Hepatocyte (in vitro differentiated cells): ENCODE results near the gene TPSAB1. TPM values are rescaled to one million over a fixed set of nuclear protein-coding genes. Genes with fewer than 3 reads are reported as not detected.

ENCODE experiments used
- DNase-seq: peaks from one replicate; pipeline ENCODE4 v3.0.0-alpha.2; 2016; ENCODE audit warnings: low spot score
- H2AFZ ChIP-seq: fragments of 200-600 bp; sonication (generic); 2 replicates; pipeline ENCODE4 v1.6.0; 2016; ENCODE audit warnings: antibody characterized with exemption, mild to moderate bottlenecking
- H3K27ac ChIP-seq: fragments of 200-600 bp; sonication (generic); 2 replicates; pipeline ENCODE4 v1.5.1; 2016; ENCODE audit warnings: mild to moderate bottlenecking
- H3K27me3 ChIP-seq: fragments of 200-600 bp; sonication (generic); 2 replicates; pipeline ENCODE4 v1.6.1; 2016
- H3K36me3 ChIP-seq: fragments of 200-600 bp; sonication (generic); replicated peaks from 2 replicates; pipeline ENCODE4 v1.5.1; 2016; ENCODE audit warnings: low read depth; ENCODE audit not compliant: insufficient read depth
- H3K4me1 ChIP-seq: fragments of 200-600 bp; sonication (generic); 2 replicates; pipeline ENCODE4 v1.5.1; 2016; ENCODE audit warnings: mild to moderate bottlenecking, moderate library complexity; ENCODE audit not compliant: insufficient read depth
- H3K4me2 ChIP-seq: fragments of 200-600 bp; sonication (generic); 2 replicates; pipeline ENCODE4 v1.6.0; 2016
- H3K4me3 ChIP-seq: fragments of 200-600 bp; sonication (generic); 2 replicates; pipeline ENCODE4 v1.5.1; 2016; ENCODE audit warnings: mild to moderate bottlenecking
- H3K79me2 ChIP-seq: fragments of 200-600 bp; sonication (generic); 2 replicates; pipeline ENCODE4 v1.6.0; 2017; ENCODE audit warnings: mild to moderate bottlenecking
- H3K9me2 ChIP-seq: fragments of 200-600 bp; sonication (generic); replicated peaks from 2 replicates; pipeline ENCODE4 v1.6.0; 2017; ENCODE audit warnings: mild to moderate bottlenecking; ENCODE audit not compliant: insufficient read depth
- H3K9me3 ChIP-seq: fragments of 200-600 bp; sonication (generic); 2 replicates; pipeline ENCODE4 v1.5.1; 2016; ENCODE audit warnings: low read depth, mild to moderate bottlenecking
- H4K20me1 ChIP-seq: fragments of 200-600 bp; sonication (generic); 2 replicates; pipeline ENCODE4 v1.6.0; 2016; ENCODE audit warnings: mild to moderate bottlenecking; ENCODE audit not compliant: insufficient read depth, poor library complexity, severe bottlenecking
- EZH2 ChIP-seq: fragments of 200-600 bp; sonication (generic); IDR thresholded peaks from 2 replicates; pipeline ENCODE4 v1.6.1; 2016; ENCODE audit warnings: antibody characterized with exemption, mild to moderate bottlenecking, borderline replicate concordance
- EZH2phosphoT487 ChIP-seq: fragments of 200-600 bp; sonication (generic); IDR thresholded peaks from one replicate; pipeline ENCODE4 v1.6.1; 2018; ENCODE audit warnings: antibody characterized with exemption, mild to moderate bottlenecking, low read depth, moderate library complexity; ENCODE audit not compliant: unreplicated experiment, severe bottlenecking
- WGBS: methylation state at CpG from one replicate; pipeline ENCODE4 v1.1.6; 2016; ENCODE audit warnings: low lambda C conversion rate; ENCODE audit errors: missing lambda C conversion rate; 5-methylcytosine and 5-hydroxymethylcytosine counted together
- polyA plus RNA-seq: library from polyadenylated mRNA; unstranded; fragments of >200 nt; fragmentation: Nextera tagmentation; extraction: Ambion mirVana; gene quantifications from 2 replicates; pipeline ENCODE4 v1.2.1, GENCODE V29; 2016
- total RNA-seq: library from RNA; depleted of rRNA; stranded (reverse); fragments of >200 nt; gene quantifications from 2 replicates; pipeline ENCODE4 v1.2.3, GENCODE V29; 2014
- TF ChIP-seq, protein P1 (sequence below): fragments of 200-600 bp; sonication (generic); IDR thresholded peaks from 2 replicates; pipeline ENCODE4 v1.5.1; 2016; ENCODE audit warnings: antibody characterized with exemption, mild to moderate bottlenecking; ENCODE audit not compliant: poor library complexity

TPSAB1 gene
- total and polyA plus RNA-seq, 2 experiments from 2014 or later = not detected

DNA sequence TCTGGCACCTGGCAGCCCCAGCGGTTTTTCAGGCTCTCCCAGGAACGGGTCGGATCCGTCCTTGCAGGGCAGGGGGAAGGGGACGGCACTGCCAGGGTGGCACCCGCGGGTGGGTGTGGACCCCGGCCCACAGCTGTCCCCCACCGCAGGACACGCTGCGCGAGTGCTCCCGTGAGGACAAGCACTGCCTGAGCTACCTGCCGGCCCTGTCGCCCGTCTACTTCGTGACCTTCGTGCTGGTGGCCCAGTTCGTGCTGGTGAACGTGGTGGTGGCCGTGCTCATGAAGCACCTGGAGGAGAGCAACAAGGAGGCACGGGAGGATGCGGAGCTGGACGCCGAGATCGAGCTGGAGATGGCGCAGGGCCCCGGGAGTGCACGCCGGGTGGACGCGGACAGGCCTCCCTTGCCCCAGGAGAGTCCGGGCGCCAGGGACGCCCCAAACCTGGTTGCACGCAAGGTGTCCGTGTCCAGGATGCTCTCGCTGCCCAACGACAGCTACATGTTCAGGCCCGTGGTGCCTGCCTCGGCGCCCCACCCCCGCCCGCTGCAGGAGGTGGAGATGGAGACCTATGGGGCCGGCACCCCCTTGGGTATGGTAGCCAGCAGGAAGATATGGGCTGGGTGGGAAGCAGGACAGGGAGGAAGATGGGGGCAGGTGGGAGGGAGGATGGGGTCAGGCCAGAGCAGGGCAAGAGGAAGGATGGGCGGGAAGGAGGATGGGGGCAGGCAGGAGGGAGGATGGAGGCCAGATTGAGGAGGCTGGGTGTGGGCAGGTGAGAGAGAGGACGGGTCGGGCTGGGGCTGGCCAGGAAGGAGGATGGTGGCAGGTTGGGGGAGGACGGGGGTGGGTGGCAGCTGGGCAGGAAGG lies 22.2 kb upstream of the TPSAB1 start:
- no peaks in the 10 kb centered on the region for H3K79me2 ChIP-seq
- no peaks in the 10 kb centered on the region for H3K9me3 ChIP-seq
- no peak overlapping the region for H2AFZ ChIP-seq
- no peak overlapping the region for H3K4me2 ChIP-seq
- TF ChIP-seq, protein P1, sequence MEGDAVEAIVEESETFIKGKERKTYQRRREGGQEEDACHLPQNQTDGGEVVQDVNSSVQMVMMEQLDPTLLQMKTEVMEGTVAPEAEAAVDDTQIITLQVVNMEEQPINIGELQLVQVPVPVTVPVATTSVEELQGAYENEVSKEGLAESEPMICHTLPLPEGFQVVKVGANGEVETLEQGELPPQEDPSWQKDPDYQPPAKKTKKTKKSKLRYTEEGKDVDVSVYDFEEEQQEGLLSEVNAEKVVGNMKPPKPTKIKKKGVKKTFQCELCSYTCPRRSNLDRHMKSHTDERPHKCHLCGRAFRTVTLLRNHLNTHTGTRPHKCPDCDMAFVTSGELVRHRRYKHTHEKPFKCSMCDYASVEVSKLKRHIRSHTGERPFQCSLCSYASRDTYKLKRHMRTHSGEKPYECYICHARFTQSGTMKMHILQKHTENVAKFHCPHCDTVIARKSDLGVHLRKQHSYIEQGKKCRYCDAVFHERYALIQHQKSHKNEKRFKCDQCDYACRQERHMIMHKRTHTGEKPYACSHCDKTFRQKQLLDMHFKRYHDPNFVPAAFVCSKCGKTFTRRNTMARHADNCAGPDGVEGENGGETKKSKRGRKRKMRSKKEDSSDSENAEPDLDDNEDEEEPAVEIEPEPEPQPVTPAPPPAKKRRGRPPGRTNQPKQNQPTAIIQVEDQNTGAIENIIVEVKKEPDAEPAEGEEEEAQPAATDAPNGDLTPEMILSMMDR = no peak
- no peak for TF ChIP-seq EZH2phosphoT487
- no peak for TF ChIP-seq EZH2
- H3K4me1 ChIP-seq = no peaks in the 10 kb centered on the region
- H3K4me3 ChIP-seq = no peak overlapping the region
- DNase-seq = no peak
- H3K27ac ChIP-seq = no peak overlapping the region
- H3K9me2 ChIP-seq = no peaks in the 10 kb centered on the region
- H3K27me3 ChIP-seq = no peaks in the 10 kb centered on the region
- H3K36me3 ChIP-seq = no peaks in the 10 kb centered on the region
- 97% methylated on average over 38 of the region's 49 CpGs for WGBS
- no peaks in the 10 kb centered on the region for H4K20me1 ChIP-seq

DNA sequence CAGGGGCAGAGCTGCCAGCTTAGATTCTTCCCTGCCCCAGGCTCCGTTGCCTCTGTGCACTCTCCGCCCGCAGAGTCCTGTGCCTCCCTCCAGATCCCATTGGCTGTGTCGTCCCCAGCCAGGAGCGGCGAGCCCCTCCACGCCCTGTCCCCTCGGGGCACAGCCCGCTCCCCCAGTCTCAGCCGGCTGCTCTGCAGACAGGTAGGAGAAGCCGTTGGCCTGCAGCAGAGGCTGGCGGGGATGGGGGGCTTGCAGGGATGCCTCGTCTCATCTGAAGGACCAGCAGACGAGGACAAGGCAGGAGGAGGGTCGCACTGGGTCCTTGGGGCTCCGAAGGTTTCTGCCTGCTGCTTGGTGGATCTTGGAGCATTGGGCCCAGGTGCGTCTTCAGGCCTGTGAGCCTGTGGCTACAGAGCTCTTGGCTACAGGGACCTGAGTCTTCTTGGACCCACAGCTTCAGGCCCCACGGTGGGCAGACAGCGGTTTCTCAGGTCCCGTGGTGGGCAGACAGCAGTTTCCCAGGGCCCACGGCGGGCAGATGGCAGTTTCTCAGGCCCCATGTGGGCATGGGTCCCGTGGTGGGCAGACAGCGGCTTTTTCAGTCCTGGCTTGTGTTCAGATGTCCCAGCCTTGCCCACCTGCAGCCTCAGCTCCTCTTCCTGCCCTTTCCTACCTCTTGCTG lies 21.4 kb upstream of the TPSAB1 start:
- no peak overlapping the region for H3K4me3 ChIP-seq
- no peaks in the 10 kb centered on the region for H3K4me1 ChIP-seq
- no peak overlapping the region for H3K4me2 ChIP-seq
- no peaks in the 10 kb centered on the region for H3K79me2 ChIP-seq
- H3K9me2 ChIP-seq = no peaks in the 10 kb centered on the region
- no peaks in the 10 kb centered on the region for H3K9me3 ChIP-seq
- H3K27me3 ChIP-seq = no peaks in the 10 kb centered on the region
- no peaks in the 10 kb centered on the region for H4K20me1 ChIP-seq
- no peak overlapping the region for H3K27ac ChIP-seq
- 94% methylated on average over 22 of the region's 24 CpGs for WGBS
- no peak overlapping the region for H2AFZ ChIP-seq
- TF ChIP-seq EZH2phosphoT487 (no peak), EZH2 (no peak)
- TF ChIP-seq, protein P1 = no peak
- DNase-seq = no peak
- H3K36me3 ChIP-seq = no peaks in the 10 kb centered on the region

DNA sequence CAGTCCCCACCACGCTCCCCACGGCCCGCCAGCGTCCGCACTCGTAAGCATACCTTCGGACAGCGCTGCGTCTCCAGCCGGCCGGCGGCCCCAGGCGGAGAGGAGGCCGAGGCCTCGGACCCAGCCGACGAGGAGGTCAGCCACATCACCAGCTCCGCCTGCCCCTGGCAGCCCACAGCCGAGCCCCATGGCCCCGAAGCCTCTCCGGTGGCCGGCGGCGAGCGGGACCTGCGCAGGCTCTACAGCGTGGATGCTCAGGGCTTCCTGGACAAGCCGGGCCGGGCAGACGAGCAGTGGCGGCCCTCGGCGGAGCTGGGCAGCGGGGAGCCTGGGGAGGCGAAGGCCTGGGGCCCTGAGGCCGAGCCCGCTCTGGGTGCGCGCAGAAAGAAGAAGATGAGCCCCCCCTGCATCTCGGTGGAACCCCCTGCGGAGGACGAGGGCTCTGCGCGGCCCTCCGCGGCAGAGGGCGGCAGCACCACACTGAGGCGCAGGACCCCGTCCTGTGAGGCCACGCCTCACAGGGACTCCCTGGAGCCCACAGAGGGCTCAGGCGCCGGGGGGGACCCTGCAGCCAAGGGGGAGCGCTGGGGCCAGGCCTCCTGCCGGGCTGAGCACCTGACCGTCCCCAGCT lies 20.3 kb upstream of the TPSAB1 start:
- Histone ChIP-seq H3K36me3 (no peaks in the 10 kb centered on the region), H3K4me3 (no peak overlapping the region), H3K4me2 (no peak overlapping the region), H4K20me1 (no peaks in the 10 kb centered on the region), H3K27ac (no peak overlapping the region), H2AFZ (no peak overlapping the region), H3K4me1 (no peaks in the 10 kb centered on the region), H3K9me3 (no peaks in the 10 kb centered on the region), H3K9me2 (no peaks in the 10 kb centered on the region), H3K27me3 (no peaks in the 10 kb centered on the region), H3K79me2 (no peaks in the 10 kb centered on the region)
- TF ChIP-seq, protein P1 = no peak
- TF ChIP-seq EZH2 (no peak), EZH2phosphoT487 (no peak)
- no peak for DNase-seq
- 95% methylated on average over 41 of the region's 55 CpGs for WGBS
